ENCODE results near the gene EXOC2.

EXOC2 gene

GRCh38 chr6:505374-505773, 187.6 kb downstream of the EXOC2 start:
- H3K9ac ChIP-seq (ENCODE audit: low read length): no peak overlapping the region

GRCh38 chr6:504446-504980, 188.4 kb downstream of the EXOC2 start:
- Histone ChIP-seq H3K18ac (ENCODE audit: low read depth in 1 of 2, low read length in 2 of 2) (no peak overlapping the region), H3K9ac (ENCODE audit: low read length) (no peak overlapping the region)
- WGBS: 98% methylated on average over 6 of the region's 8 CpGs

More at GRCh38 chr6:505374-505773, 187.6 kb downstream of the EXOC2 start:
- Histone ChIP-seq H3K27ac (ENCODE audit: low read length, poor library complexity, severe bottlenecking) (no peak overlapping the region), H3K9me3 (ENCODE audit: control insufficient read depth, low read length) (no peaks in the 10 kb centered on the region), H2BK120ac (ENCODE audit: low read depth, low read length) (no peak overlapping the region), H2BK15ac (ENCODE audit: low read depth, poor library complexity, severe bottlenecking) (no peak overlapping the region), H4K8ac (ENCODE audit: low read length) (peak overlapping the region; percentile 13), H2AFZ (ENCODE audit: low read depth, low read length) (no peak overlapping the region), H3K23ac (ENCODE audit: low read length in 2 of 2) (no peak overlapping the region), H3K36me3 (ENCODE audit: control insufficient read depth in 1 of 2, insufficient read depth in 2 of 2, low read depth in 1 of 2, low read length in 2 of 2) (peaks cover 0 to 14% of the 10 kb centered on the region in 2 experiments), H3K4ac (ENCODE audit: low read depth in 1 of 2, low read length in 2 of 2) (no peak overlapping the region), H3K4me3 (ENCODE audit: insufficient read depth in 1 of 2, low read depth in 1 of 2, low read length in 2 of 2) (peak overlapping the region in 1 of 2 experiments; percentile 36), H4K91ac (ENCODE audit: low read length) (no peak overlapping the region), H3K27me3 (ENCODE audit: control insufficient read depth in 1 of 2, insufficient read depth in 1 of 2, low read length in 2 of 2) (no peaks in the 10 kb centered on the region), H3K79me1 (replicated peaks; ENCODE audit: low read length, poor library complexity, severe bottlenecking) (peaks cover 6% of the 10 kb centered on the region), H3K18ac (ENCODE audit: low read depth in 1 of 2, low read length in 2 of 2) (no peak overlapping the region), H3K14ac (ENCODE audit: low read length in 2 of 2) (no peak overlapping the region), H3K4me1 (ENCODE audit: control insufficient read depth, insufficient read depth, low read depth, low read length) (no peaks in the 10 kb centered on the region), H2AK5ac (ENCODE audit: low read length, severe bottlenecking) (no peak overlapping the region), H2BK5ac (ENCODE audit: low read depth, low read length, poor library complexity, severe bottlenecking) (no peak overlapping the region), H3K4me2 (ENCODE audit: low read length, poor library complexity, severe bottlenecking) (no peak overlapping the region), H2BK12ac (ENCODE audit: low read length in 2 of 2) (no peak overlapping the region)
- DNase-seq: no peak
- WGBS: 89% methylated on average over 10 of the region's 10 CpGs

GRCh38 chr6:503610-504362, 189.2 kb downstream of the EXOC2 start:
- Histone ChIP-seq H3K23ac (ENCODE audit: low read length in 2 of 2) (no peak overlapping the region), H3K9me3 (ENCODE audit: control insufficient read depth, low read length) (no peaks in the 10 kb centered on the region), H3K4me3 (ENCODE audit: insufficient read depth in 1 of 2, low read depth in 1 of 2, low read length in 2 of 2) (no peak overlapping the region), H4K91ac (ENCODE audit: low read length) (no peak overlapping the region), H3K4ac (ENCODE audit: low read depth in 1 of 2, low read length in 2 of 2) (no peak overlapping the region), H3K14ac (ENCODE audit: low read length in 2 of 2) (no peak overlapping the region), H3K79me1 (replicated peaks; ENCODE audit: low read length, poor library complexity, severe bottlenecking) (peaks cover 11% of the 10 kb centered on the region), H3K4me1 (ENCODE audit: control insufficient read depth, insufficient read depth, low read depth, low read length) (no peaks in the 10 kb centered on the region), H3K18ac (ENCODE audit: low read depth in 1 of 2, low read length in 2 of 2) (no peak overlapping the region), H3K4me2 (ENCODE audit: low read length, poor library complexity, severe bottlenecking) (no peak overlapping the region), H3K27ac (ENCODE audit: low read length, poor library complexity, severe bottlenecking) (no peak overlapping the region), H3K9ac (ENCODE audit: low read length) (no peak overlapping the region), H2BK12ac (ENCODE audit: low read length in 2 of 2) (no peak overlapping the region), H4K8ac (ENCODE audit: low read length) (no peak overlapping the region), H2AFZ (ENCODE audit: low read depth, low read length) (no peak overlapping the region), H2BK5ac (ENCODE audit: low read depth, low read length, poor library complexity, severe bottlenecking) (no peak overlapping the region), H2BK15ac (ENCODE audit: low read depth, poor library complexity, severe bottlenecking) (no peak overlapping the region), H3K27me3 (ENCODE audit: control insufficient read depth in 1 of 2, insufficient read depth in 1 of 2, low read length in 2 of 2) (no peaks in the 10 kb centered on the region), H2AK5ac (ENCODE audit: low read length, severe bottlenecking) (no peak overlapping the region), H3K36me3 (ENCODE audit: control insufficient read depth in 1 of 2, insufficient read depth in 2 of 2, low read depth in 1 of 2, low read length in 2 of 2) (peaks cover 0 to 17% of the 10 kb centered on the region in 2 experiments), H2BK120ac (ENCODE audit: low read depth, low read length) (no peak overlapping the region)
- 96% methylated on average over 32 of the region's 32 CpGs for WGBS
- DNase-seq: no peak

More at GRCh38 chr6:504446-504980, 188.4 kb downstream of the EXOC2 start:
- Histone ChIP-seq H2AK5ac (ENCODE audit: low read length, severe bottlenecking) (no peak overlapping the region), H3K27ac (ENCODE audit: low read length, poor library complexity, severe bottlenecking) (no peak overlapping the region), H3K23ac (ENCODE audit: low read length in 2 of 2) (no peak overlapping the region), H2BK15ac (ENCODE audit: low read depth, poor library complexity, severe bottlenecking) (no peak overlapping the region), H3K27me3 (ENCODE audit: control insufficient read depth in 1 of 2, insufficient read depth in 1 of 2, low read length in 2 of 2) (no peaks in the 10 kb centered on the region), H2BK5ac (ENCODE audit: low read depth, low read length, poor library complexity, severe bottlenecking) (no peak overlapping the region), H2BK12ac (ENCODE audit: low read length in 2 of 2) (no peak overlapping the region), H3K4me3 (ENCODE audit: insufficient read depth in 1 of 2, low read depth in 1 of 2, low read length in 2 of 2) (no peak overlapping the region), H3K36me3 (ENCODE audit: control insufficient read depth in 1 of 2, insufficient read depth in 2 of 2, low read depth in 1 of 2, low read length in 2 of 2) (peaks cover 0 to 14% of the 10 kb centered on the region in 2 experiments), H3K4ac (ENCODE audit: low read depth in 1 of 2, low read length in 2 of 2) (no peak overlapping the region), H4K91ac (ENCODE audit: low read length) (no peak overlapping the region), H2BK120ac (ENCODE audit: low read depth, low read length) (no peak overlapping the region), H3K79me1 (replicated peaks; ENCODE audit: low read length, poor library complexity, severe bottlenecking) (peaks cover 8% of the 10 kb centered on the region), H3K4me1 (ENCODE audit: control insufficient read depth, insufficient read depth, low read depth, low read length) (no peaks in the 10 kb centered on the region), H3K4me2 (ENCODE audit: low read length, poor library complexity, severe bottlenecking) (no peak overlapping the region), H3K14ac (ENCODE audit: low read length in 2 of 2) (no peak overlapping the region), H3K9me3 (ENCODE audit: control insufficient read depth, low read length) (no peaks in the 10 kb centered on the region), H4K8ac (ENCODE audit: low read length) (no peak overlapping the region), H2AFZ (ENCODE audit: low read depth, low read length) (no peak overlapping the region)
- DNase-seq: no peak

- no peak overlapping the region for H3K9ac ChIP-seq (ENCODE audit: low read length)
- 100% methylated on average over 1 of the region's 7 CpGs for WGBS
- no peak overlapping the region for H3K14ac ChIP-seq (ENCODE audit: low read length in 2 of 2)
- H3K4ac ChIP-seq (ENCODE audit: low read depth in 1 of 2, low read length in 2 of 2): no peak overlapping the region
- no peak for DNase-seq
- no peak overlapping the region for H2BK15ac ChIP-seq (ENCODE audit: low read depth, poor library complexity, severe bottlenecking)
- H2BK12ac ChIP-seq (ENCODE audit: low read length in 2 of 2): no peak overlapping the region
- no peak overlapping the region for H4K91ac ChIP-seq (ENCODE audit: low read length)
- peaks cover 9% of the 10 kb centered on the region for H3K79me1 ChIP-seq (replicated peaks; ENCODE audit: low read length, poor library complexity, severe bottlenecking)
- H3K9me3 ChIP-seq (ENCODE audit: control insufficient read depth, low read length): no peaks in the 10 kb centered on the region
- no peak overlapping the region for H3K23ac ChIP-seq (ENCODE audit: low read length in 2 of 2)
- no peak overlapping the region for H4K8ac ChIP-seq (ENCODE audit: low read length)
- no peak overlapping the region for H2BK120ac ChIP-seq (ENCODE audit: low read depth, low read length)
- H3K27me3 ChIP-seq (ENCODE audit: control insufficient read depth in 1 of 2, insufficient read depth in 1 of 2, low read length in 2 of 2): no peaks in the 10 kb centered on the region
- no peak overlapping the region for H2AK5ac ChIP-seq (ENCODE audit: low read length, severe bottlenecking)
- H3K4me3 ChIP-seq (ENCODE audit: insufficient read depth in 1 of 2, low read depth in 1 of 2, low read length in 2 of 2): no peak overlapping the region
- no peak overlapping the region for H2BK5ac ChIP-seq (ENCODE audit: low read depth, low read length, poor library complexity, severe bottlenecking)
- no peak overlapping the region for H3K4me2 ChIP-seq (ENCODE audit: low read length, poor library complexity, severe bottlenecking)
- H3K4me1 ChIP-seq (ENCODE audit: control insufficient read depth, insufficient read depth, low read depth, low read length): no peaks in the 10 kb centered on the region
- no peak overlapping the region for H2AFZ ChIP-seq (ENCODE audit: low read depth, low read length)
- no peak overlapping the region for H3K18ac ChIP-seq (ENCODE audit: low read depth in 1 of 2, low read length in 2 of 2)
- no peak overlapping the region for H3K27ac ChIP-seq (ENCODE audit: low read length, poor library complexity, severe bottlenecking)
- H3K36me3 ChIP-seq (ENCODE audit: control insufficient read depth in 1 of 2, insufficient read depth in 2 of 2, low read depth in 1 of 2, low read length in 2 of 2): peaks cover 0 to 19% of the 10 kb centered on the region in 2 experiments
Measured at GRCh38 chr6:502761-503160, 190.2 kb downstream of the EXOC2 start.

All from mesenchymal stem cell (in vitro differentiated cells and primary cell).